A204.1 (cell line): ENCODE results near the gene PLEKHA1.

ENCODE experiments used
- FAIRE-seq: peaks from 2 replicates; lab custom pipeline; 2012; peaks lifted over from hg19 to GRCh38; lab: Jason Lieb, UNC

The PLEKHA1 gene

GRCh38 chr10:122374237-122374858 is at the start of gene PLEKHA1:
TSS of gene PLEKHA1 (plus strand) at chr10:122374708. CDS start at chr10:122393201, 18,493 bp downstream.
- no peak for FAIRE-seq

DNA sequence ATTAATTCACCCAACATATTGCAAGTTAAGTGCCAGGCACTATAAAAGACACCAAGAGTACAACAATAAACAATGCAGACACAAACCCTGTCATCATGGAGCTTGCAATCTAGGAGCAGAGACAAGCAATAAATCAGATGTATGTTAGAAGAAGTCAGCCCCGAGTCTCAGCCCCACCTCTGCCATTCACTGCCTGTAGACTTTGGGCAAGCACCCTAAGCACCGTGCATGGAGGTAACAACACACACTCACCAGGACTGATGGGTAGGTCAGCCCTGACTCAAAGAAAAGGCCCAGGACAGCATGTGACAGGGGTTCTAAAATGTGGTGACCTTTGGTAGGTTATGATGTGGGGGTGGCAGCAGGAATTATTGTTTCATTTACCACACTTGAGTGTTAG is 49.3 kb upstream of the PLEKHA1 start:
- no peak for FAIRE-seq

- no peak for FAIRE-seq
Observed at GRCh38 chr10:122326385-122326784, 48.1 kb upstream of the PLEKHA1 start.

GRCh38 chr10:122326806-122327205 is 47.7 kb upstream of the PLEKHA1 start:
- FAIRE-seq, result no peak

- FAIRE-seq, result no peak
Observed at GRCh38 chr10:122327237-122328206, 47.0 kb upstream of the PLEKHA1 start.

DNA sequence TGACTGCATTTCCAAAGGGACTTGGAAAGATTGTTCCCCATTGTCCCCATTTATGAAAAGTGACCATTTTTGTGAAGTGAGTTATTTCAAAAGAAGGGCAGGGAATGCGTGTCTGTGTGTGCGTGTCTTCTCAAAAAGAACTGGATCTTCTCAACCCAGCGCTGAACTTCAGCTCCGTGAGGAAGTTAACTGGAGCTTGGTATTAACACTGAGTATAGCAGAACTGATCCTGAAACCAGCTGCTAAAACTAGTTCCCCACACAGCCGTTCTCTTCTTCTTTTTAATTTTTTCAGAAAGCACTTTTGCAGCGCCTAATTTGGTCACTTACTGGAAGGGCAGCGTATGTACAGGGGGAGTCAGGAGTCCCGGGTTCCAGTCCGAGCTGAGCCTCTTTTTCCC is 45.8 kb upstream of the PLEKHA1 start:
- no peak for FAIRE-seq

- FAIRE-seq, result no peak
Observed at GRCh38 chr10:122329416-122329815, 45.1 kb upstream of the PLEKHA1 start.

DNA sequence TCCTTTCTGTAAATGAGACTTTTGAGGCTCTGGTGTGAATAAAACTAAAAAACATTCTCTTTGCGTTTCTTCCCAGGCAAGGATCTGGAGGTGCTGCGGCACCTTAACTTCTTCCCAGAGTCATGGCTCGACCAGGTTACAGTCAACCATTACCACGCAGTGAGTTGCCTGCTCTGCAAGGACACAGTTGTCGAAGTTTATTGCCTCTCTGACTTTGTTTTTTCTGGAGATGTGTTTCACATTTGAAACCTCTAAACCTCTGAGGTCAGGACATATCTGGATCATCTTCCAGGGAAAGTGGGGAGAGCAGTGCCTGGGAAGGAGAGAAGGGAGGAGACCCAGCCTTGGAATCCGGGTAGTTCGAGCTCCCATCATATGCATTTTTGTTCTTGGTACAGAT is 43.4 kb upstream of the PLEKHA1 start:
- FAIRE-seq, result no peak

GRCh38 chr10:122331615-122332446 is 42.7 kb upstream of the PLEKHA1 start:
- FAIRE-seq, result no peak

GRCh38 chr10:122333037-122333436 is 41.5 kb upstream of the PLEKHA1 start:
- no peak for FAIRE-seq

DNA sequence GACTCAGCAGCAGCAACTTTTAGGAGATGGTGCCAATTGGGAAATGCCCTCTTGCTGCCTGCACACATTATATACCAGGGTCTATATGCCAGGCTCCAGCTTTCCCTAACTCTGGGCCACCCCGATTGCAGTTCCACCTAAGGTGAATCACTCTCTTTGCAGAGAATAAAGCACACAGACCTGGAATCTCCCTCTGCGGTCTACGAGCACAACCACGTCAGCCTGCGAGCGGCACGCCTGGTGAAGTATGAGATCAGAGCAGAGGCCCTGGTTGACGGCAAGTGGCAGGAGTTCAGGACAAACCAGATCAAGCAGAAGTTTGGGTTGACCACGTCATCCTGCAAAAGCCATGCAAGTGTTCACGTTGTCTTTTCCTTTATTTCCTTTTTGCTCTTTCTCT is 38.2 kb upstream of the PLEKHA1 start:
- FAIRE-seq, result no peak

- no peak for FAIRE-seq
Observed at GRCh38 chr10:122336961-122337360, 37.5 kb upstream of the PLEKHA1 start.

DNA sequence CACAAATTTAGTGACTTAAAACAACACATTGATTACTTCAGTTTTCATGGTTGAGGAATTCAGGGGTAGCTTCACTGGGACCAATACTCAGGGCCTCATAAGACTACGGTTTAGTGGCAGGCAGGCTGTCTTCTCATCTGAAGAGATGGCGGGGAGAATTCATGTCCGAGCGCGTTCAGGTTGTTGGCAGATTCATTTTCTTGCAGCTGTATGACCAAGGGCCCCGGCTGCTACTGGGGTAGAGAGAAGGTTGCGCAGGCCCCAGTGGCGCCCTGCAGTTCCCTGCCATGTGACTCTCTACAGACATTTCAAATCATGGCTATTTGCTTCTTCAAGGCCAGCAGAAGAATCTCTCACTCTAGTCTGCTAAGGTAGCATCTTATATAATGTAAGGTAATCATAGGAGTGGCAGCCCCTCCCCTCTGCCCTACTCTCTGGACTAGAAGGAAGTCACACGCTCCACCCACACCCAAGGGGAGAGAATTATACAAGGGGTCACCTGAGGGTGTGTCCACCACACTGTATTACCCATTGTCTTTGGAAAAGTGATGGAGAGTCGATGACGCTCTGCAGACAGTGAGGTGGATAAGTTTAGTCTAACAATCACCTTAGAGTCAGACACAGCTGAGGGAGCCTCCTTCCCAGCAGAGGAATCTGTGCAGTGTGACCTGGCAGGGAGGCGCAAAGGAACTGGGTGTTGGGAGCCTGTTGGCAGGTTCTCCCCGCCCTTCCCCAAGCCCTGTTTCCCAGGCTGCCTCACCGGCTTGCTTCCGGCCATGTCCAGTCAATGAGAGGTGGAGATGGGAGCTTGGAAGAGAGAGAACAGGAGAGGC is 35.7 kb upstream of the PLEKHA1 start:
- no peak for FAIRE-seq

- FAIRE-seq, result no peak
Observed at GRCh38 chr10:122341141-122341810, 33.2 kb upstream of the PLEKHA1 start.

DNA sequence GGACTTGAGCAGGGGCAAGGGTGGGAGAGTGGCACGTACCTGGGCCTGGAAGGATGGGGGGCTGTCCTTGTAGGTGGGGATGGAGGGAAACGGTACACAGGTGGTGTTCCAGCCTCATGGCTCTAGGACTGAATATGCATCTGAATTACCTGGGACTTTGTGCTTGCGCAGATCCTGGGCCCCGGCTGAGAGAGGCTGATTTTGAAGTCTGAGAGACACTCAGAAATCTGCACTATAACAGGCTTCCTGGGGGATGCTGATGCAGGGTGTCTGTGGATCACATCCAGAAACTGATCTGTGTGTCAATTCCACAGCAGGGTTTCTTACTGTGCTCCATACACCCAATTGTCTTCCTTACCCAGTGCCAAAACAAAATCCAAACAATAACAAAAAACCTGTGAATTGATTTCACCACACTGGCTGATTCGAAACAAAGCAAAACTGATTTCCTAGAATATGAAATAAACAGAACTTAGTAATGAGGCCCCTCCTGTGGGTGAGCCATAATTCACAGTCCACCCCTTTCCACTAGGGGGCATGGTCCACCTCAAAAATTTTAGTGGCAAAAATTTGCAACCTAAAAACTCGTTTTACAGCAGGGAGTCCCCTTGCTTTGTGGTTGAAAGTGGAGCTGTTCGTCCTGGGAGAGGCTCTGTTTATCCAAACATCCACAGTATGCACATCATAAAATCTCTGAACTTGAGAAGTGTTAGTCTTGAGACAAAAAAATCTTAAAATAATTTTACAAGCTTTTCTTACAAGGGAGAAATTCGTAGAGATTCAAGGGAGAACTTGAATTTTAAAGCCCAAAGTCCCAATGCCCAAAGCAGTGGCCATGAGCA is 32.0 kb upstream of the PLEKHA1 start:
- FAIRE-seq, result no peak

DNA sequence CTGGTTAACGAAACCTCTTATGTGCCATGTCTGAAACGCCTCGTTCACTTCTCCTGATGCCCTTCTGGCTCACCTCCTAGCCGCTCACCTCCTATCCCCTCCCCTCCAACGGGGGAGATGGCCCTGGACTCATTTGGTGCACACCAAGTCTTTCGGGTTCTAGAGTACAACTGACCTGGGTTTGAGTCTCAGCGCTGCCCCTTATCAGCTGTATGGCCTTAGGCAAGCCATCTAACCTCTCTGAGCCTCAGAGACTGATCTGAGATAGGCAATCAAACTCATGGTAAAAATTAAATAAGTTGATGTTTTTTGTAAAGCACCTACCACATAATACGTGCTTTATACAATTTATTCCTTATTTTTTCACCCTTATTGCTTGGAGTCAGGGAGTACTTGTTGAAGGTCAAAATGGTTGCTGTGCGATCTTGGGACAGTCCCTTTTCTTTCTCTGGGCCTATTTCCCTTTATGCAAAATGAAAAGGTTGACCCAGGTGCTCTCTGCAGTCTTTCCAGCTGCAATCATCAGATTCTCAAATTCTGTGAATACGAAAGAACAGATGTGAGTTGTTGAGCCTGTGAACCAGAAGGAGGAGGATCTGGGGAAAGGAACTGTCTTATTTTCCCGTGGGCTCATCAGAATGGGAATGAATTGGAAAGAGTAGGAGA is 31.2 kb upstream of the PLEKHA1 start:
- no peak for FAIRE-seq

- no peak for FAIRE-seq
Observed at GRCh38 chr10:122343936-122344335, 30.6 kb upstream of the PLEKHA1 start.

GRCh38 chr10:122344741-122345258 is 29.7 kb upstream of the PLEKHA1 start:
- FAIRE-seq, result no peak

- no peak for FAIRE-seq
Observed at GRCh38 chr10:122346326-122346950, 28.1 kb upstream of the PLEKHA1 start.
